Ovary (tissue), 9 donors: Measurements from ENCODE around the gene TNIK. TPM values are rescaled to one million over a fixed set of nuclear protein-coding genes. Genes with fewer than 3 reads are reported as not detected.

Experiments
- DNase-seq, 5 donors: peaks; one replicate each; pipeline ENCODE4 v3.0.0-alpha.2; 2019 to 2020
- H3K27ac ChIP-seq, 2 donors: fragments of 200-600 bp; one replicate each; pipeline versions ENCODE4 v1.5.1 to v1.8.0; 2019 to 2022
- H3K27me3 ChIP-seq: fragments of 200-600 bp; one replicate; pipeline ENCODE4 v1.8.0; 2022
- H3K36me3 ChIP-seq: fragments of 200-600 bp; sonication (generic); one replicate; pipeline ENCODE4 v1.5.1; 2019
- H3K4me1 ChIP-seq: one replicate; pipeline ENCODE4 v1.8.1; 2013; ENCODE audit warnings: mild to moderate bottlenecking, moderate library complexity; ENCODE audit not compliant: insufficient read depth
- H3K4me3 ChIP-seq: fragments of 200-600 bp; sonication (generic); one replicate; pipeline ENCODE4 v1.5.1; 2017
- H3K9me3 ChIP-seq, 2 donors: fragments of 200-600 bp in 1 of 2; sonication (generic) in 1 of 2; one replicate each; pipeline versions ENCODE4 v1.5.1 to v1.8.1; 2013 to 2019; ENCODE audit warnings: mild to moderate bottlenecking in 1 of 2, moderate library complexity in 1 of 2
- EP300 ChIP-seq: sonication (generic); formaldehyde crosslinking; IDR thresholded peaks from one replicate; pipeline ENCODE4 v1.6.1; 2017; ENCODE audit warnings: antibody characterized with exemption
- POLR2A ChIP-seq: fragments of 450-650 bp; IDR thresholded peaks from one replicate; pipeline ENCODE4 v1.6.1; 2017; ENCODE audit warnings: antibody characterized with exemption, mild to moderate bottlenecking, moderate library complexity
- WGBS, 3 donors: extraction: QIAGEN DNeasy Blood & Tissue Kit in 1 of 3; methylation state at CpG; one replicate each; pipeline versions ENCODE4 v1.1.5 to v1.1.7; 2013 to 2017; 5-methylcytosine and 5-hydroxymethylcytosine counted together
- intact Hi-C, 4 donors: fragments of 100-400 bp; cut with DNase I; formaldehyde crosslinking; loops; one replicate each; pipeline versions ENCODE4 v1.11.0 to v1.15.1; 2022 to 2023
- polyA plus RNA-seq, 2 donors: library from polyadenylated mRNA; stranded (reverse); fragments of 200-250 nt in 1 of 2; fragments of 350-450 nt in 1 of 2; fragmentation: Illumina TruSeq in 1 of 2; extraction: RNeasy Lipid Tissue Mini Kit (QIAGEN cat#74804) in 1 of 2; gene quantifications; one replicate each; pipeline ENCODE4 v1.2.3, GENCODE V29; 2013 to 2014
- total RNA-seq, 7 donors: library from RNA; depleted of rRNA in 2 of 7; stranded (reverse); fragments of >200 nt in 2 of 7; fragmentation: NEBNext Ultra II Directional in 3 of 7; extraction: Animal tissue kit (Norgen Biotek cat#: 25700) in 3 of 7; gene quantifications; one replicate each; pipeline versions ENCODE4 v1.1.0 to v1.2.4, GENCODE V29; 2016 to 2023
- TF ChIP-seq, protein P1 (sequence below), 3 donors: fragments of 450-650 bp in 2 of 3; fragments of 200-600 bp in 1 of 3; IDR thresholded peaks; one replicate each; pipeline versions ENCODE4 v1.5.1 to v1.8.0; 2016 to 2022; ENCODE audit warnings: antibody characterized with exemption in 3 of 3, mild to moderate bottlenecking in 1 of 3
- donor health status: DM: no; HTN: no; CAD: no; lungs with moderate emphysema.
- donor health status: DM: no; HTN: no; CAD: no.
- donor health status: Bipolar disorder and iron deficiency.
- donor health status: DM: yes; HTN: yes; CAD: no.
- donor health status: DM: no; HTN: no; CAD: no.
- donor health status: DM: yes; HTN: yes; CAD: no.

Gene TNIK
- total and polyA plus RNA-seq, 9 donors = 1.1 to 9.5 (median 4.5) TPM

DNA sequence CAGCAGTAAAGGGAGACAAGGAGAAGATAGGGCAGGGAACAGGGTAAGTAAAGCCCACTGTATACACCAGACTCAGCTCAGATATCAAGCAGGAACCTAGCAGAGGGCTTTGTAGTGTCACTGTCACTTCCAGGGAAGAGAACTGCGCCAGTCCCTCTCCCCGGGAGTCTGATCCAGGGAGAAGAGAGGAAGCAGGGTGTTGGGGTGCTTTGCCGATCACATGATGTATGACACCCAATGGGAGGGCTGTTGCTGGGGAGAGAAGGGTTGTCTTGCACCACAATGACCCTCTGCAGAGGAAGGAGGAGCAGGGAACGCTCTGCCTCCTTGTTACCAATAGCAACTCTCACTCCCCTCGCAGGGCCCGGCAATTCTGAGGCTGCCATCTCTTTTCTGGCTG lies 286.5 kb downstream of the TNIK start:
- TF ChIP-seq EP300 = no peak
- TF ChIP-seq, protein P1, sequence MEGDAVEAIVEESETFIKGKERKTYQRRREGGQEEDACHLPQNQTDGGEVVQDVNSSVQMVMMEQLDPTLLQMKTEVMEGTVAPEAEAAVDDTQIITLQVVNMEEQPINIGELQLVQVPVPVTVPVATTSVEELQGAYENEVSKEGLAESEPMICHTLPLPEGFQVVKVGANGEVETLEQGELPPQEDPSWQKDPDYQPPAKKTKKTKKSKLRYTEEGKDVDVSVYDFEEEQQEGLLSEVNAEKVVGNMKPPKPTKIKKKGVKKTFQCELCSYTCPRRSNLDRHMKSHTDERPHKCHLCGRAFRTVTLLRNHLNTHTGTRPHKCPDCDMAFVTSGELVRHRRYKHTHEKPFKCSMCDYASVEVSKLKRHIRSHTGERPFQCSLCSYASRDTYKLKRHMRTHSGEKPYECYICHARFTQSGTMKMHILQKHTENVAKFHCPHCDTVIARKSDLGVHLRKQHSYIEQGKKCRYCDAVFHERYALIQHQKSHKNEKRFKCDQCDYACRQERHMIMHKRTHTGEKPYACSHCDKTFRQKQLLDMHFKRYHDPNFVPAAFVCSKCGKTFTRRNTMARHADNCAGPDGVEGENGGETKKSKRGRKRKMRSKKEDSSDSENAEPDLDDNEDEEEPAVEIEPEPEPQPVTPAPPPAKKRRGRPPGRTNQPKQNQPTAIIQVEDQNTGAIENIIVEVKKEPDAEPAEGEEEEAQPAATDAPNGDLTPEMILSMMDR (IDR thresholded peaks at IDR 0.05) = no peak
- TF ChIP-seq POLR2A = no peak
- Histone ChIP-seq H3K4me1 (peaks cover 7% of the 10 kb centered on the region), H3K27me3 (no peaks in the 10 kb centered on the region), H3K27ac (no peak overlapping the region), H3K9me3 (no peaks in the 10 kb centered on the region), H3K4me3 (no peak overlapping the region), H3K36me3 (no peaks in the 10 kb centered on the region)
- no peak for DNase-seq
- 84 to 85% (median 85%) methylated on average over 6 of the region's 6 CpGs for WGBS, 3 donors
- intact Hi-C loops = no loop called here

DNA sequence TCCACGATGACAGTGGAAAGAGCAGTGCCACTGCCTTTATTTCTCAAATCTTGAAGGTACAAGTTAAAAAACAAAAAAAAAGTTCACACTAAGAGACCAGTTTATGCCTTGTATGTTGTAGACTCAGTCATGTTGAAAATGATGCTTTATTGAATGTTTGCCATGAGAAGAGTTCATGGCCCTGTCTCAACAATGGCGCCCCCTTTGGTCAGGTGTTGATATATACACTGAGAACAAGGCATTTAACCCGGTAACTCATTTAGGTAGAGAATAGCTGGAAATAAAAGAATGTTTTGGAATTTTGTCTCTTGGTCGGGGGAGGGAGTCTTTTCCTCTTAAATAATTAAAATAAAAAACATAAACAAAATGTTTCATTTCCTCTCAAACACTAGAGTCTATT lies 288.1 kb downstream of the TNIK start:
- 67 to 76% (median 70%) methylated on average over 4 of the region's 4 CpGs for WGBS, 3 donors
- no peaks in the 10 kb centered on the region for H3K9me3 ChIP-seq
- no peak overlapping the region for H3K27ac ChIP-seq
- H3K36me3 ChIP-seq = no peaks in the 10 kb centered on the region
- DNase-seq = no peak
- H3K27me3 ChIP-seq = no peaks in the 10 kb centered on the region
- H3K4me1 ChIP-seq = peaks cover 7% of the 10 kb centered on the region
- TF ChIP-seq POLR2A (no peak), EP300 (no peak)
- TF ChIP-seq, protein P1 (IDR thresholded peaks at IDR 0.05) = no peak
- no peak overlapping the region for H3K4me3 ChIP-seq
- intact Hi-C loops = no loop called here

DNA sequence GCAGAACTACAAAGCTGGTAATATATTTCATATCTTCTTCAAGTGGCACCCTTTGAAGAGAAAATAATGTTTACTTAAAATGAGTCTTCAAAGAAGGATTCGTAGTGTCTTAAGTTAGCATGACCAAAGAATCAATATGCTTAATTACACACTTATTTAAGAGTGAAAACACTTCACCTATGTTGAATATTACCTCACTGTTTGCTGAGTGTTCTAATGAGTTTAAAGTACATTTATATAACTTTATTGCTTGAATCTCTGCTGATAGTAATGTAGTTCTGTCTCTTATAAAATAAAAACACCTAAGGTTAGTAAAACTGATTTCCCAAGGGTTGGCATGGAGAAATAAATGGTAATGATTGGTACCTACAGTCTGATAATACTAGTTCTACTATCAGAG lies 290.3 kb downstream of the TNIK start:
- 92 to 100% (median 98%) methylated on average over 1 of the region's 1 CpG for WGBS, 3 donors
- Histone ChIP-seq H3K4me1 (no peaks in the 10 kb centered on the region), H3K27me3 (no peaks in the 10 kb centered on the region), H3K9me3 (no peaks in the 10 kb centered on the region), H3K27ac (no peak overlapping the region), H3K4me3 (no peak overlapping the region), H3K36me3 (no peaks in the 10 kb centered on the region)
- intact Hi-C loops = no loop called here
- no peak for DNase-seq
- no peak for TF ChIP-seq POLR2A
- TF ChIP-seq, protein P1 (IDR thresholded peaks at IDR 0.05) = no peak
- no peak for TF ChIP-seq EP300

DNA sequence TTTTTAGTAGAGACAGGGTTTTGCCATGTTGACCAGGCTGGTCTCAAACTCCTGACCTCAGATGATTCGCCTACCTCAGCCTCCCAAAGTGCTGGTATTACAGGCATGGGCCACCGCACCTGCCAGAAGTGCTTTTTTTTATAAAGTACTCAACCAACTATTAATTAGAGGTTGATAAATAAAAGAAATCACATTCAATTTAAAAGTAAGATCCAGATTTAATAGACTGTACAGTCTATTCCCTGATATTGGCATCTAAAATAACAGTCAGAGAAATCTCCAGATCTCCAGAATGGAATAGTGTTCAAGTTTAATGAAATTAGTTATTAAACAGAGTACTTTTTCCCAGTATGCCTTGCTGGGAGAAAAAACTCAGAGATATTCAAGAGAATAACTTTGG lies 290.8 kb downstream of the TNIK start:
- intact Hi-C loops = no loop called here
- Histone ChIP-seq H3K9me3 (no peaks in the 10 kb centered on the region), H3K4me1 (no peaks in the 10 kb centered on the region), H3K4me3 (no peak overlapping the region), H3K27ac (no peak overlapping the region), H3K27me3 (no peaks in the 10 kb centered on the region), H3K36me3 (no peaks in the 10 kb centered on the region)
- no peak for DNase-seq
- TF ChIP-seq EP300 (no peak), POLR2A (no peak)
- TF ChIP-seq, protein P1 (IDR thresholded peaks at IDR 0.05) = no peak
- 48 to 71% (median 48%) methylated on average over 2 of the region's 2 CpGs for WGBS, 3 donors

DNA sequence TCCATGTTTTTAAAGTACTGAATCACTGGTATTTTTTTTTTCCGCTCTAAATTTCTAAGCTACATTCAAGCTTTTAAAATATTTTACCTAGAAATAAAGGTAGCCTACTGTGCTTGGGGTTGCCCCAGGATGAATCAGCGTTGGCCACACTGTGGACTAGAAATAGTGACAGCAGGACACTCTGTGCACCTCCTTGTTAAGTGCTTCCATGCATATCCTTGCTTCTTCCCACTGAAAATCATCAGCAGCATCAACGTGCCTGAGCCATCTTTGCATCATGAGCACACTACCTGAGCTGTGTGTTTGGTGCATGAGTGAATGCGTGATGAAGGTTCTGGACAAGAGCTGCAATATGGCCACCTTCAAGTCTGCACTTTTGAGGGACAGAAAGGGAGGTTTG lies 291.7 kb downstream of the TNIK start:
- Histone ChIP-seq H3K27me3 (no peaks in the 10 kb centered on the region), H3K36me3 (no peaks in the 10 kb centered on the region), H3K4me3 (no peak overlapping the region), H3K4me1 (no peaks in the 10 kb centered on the region), H3K27ac (no peak overlapping the region), H3K9me3 (no peaks in the 10 kb centered on the region)
- 95 to 96% (median 95%) methylated on average over 4 of the region's 4 CpGs for whole genome bisulfite sequencing, 3 donors
- intact Hi-C loops = no loop called here
- DNase-seq = no peak
- TF ChIP-seq POLR2A (no peak), EP300 (no peak)
- TF ChIP-seq, protein P1 (IDR thresholded peaks at IDR 0.05) = no peak
